SK-N-SH (cell line): Measurements from ENCODE around the gene TEAD3. TPM values are rescaled to one million over a fixed set of nuclear protein-coding genes. Genes with fewer than 3 reads are reported as not detected.

Experiments
- CTCF ChIA-PET: fragments of 300-600, 350-600 bp; formaldehyde crosslinking; extraction: SDS; loops from one replicate; lab custom pipeline; 2021; lab: Yijun Ruan, JAX
- POLR2A ChIA-PET: fragments of 350-600 bp; sonication (Branson Sonifier 250); formaldehyde crosslinking; extraction: SDS; loops from one replicate; lab custom pipeline; 2020; ENCODE audit warnings: antibody characterized with exemption, inconsistent platforms; lab: Yijun Ruan, JAX
- DNase-seq: peaks from one replicate; pipeline ENCODE4 v3.0.0; 2012
- H2AFZ ChIP-seq: fragments of 200-600 bp; sonication (generic); 2 replicates; pipeline ENCODE4 v1.8.1; 2016; ENCODE audit warnings: antibody characterized with exemption, mild to moderate bottlenecking, low read depth
- H3F3A ChIP-seq: fragments of 200-600 bp; sonication (generic); replicated peaks from 2 replicates; pipeline ENCODE3; 2016; ENCODE audit warnings: antibody characterized with exemption, mild to moderate bottlenecking; ENCODE audit not compliant: insufficient read depth
- H3K27ac ChIP-seq, 2 experiments: fragments of 200-500 bp in 1 of 2; fragments of 200-600 bp in 1 of 2; sonication (Bioruptor generic) in 1 of 2; sonication (generic), shearing (Covaris generic) in 1 of 2; 2 replicates each; pipeline versions ENCODE4 v1.5.1 to v1.6.1; 2014 to 2016; ENCODE audit warnings: low read depth in 2 of 2, inconsistent platforms in 1 of 2, low read length in 1 of 2, mild to moderate bottlenecking in 1 of 2, mixed read lengths in 1 of 2
- H3K27me3 ChIP-seq: fragments of 200-600 bp; sonication (generic), shearing (Covaris generic); 2 replicates; pipeline ENCODE4 v1.6.1; 2016; ENCODE audit warnings: mixed run types; ENCODE audit not compliant: insufficient read depth
- H3K36me3 ChIP-seq, 2 experiments: fragments of 200-500 bp in 1 of 2; fragments of 200-600 bp in 1 of 2; sonication (Bioruptor generic) in 1 of 2; sonication (generic) in 1 of 2; replicated peaks in 1 of 2; 2 replicates each; pipeline versions ENCODE3 to v1.5.1; 2014 to 2016; ENCODE audit warnings: low read length in 1 of 2, mild to moderate bottlenecking in 1 of 2; ENCODE audit not compliant: insufficient read depth in 2 of 2, control insufficient read depth in 1 of 2
- H3K4me1 ChIP-seq, 2 experiments: fragments of 200-500 bp in 1 of 2; fragments of 200-600 bp in 1 of 2; sonication (Bioruptor generic) in 1 of 2; sonication (generic), shearing (Covaris generic) in 1 of 2; 2 replicates each; pipeline versions ENCODE4 v1.5.1 to v1.6.1; 2014 to 2016; ENCODE audit warnings: low read depth in 1 of 2, low read length in 1 of 2, mixed run types in 1 of 2; ENCODE audit not compliant: insufficient read depth in 2 of 2, control insufficient read depth in 1 of 2
- H3K4me2 ChIP-seq: fragments of 200-600 bp; sonication (generic), shearing (Covaris generic); 2 replicates; pipeline ENCODE4 v1.6.1; 2017; ENCODE audit warnings: mixed run types
- H3K4me3 ChIP-seq, 2 experiments: fragments of 200-500 bp in 1 of 2; fragments of 200-600 bp in 1 of 2; sonication (Bioruptor generic) in 1 of 2; sonication (generic), shearing (Covaris generic) in 1 of 2; 2 replicates each; pipeline versions ENCODE4 v1.5.1 to v1.8.1; 2014 to 2016; ENCODE audit warnings: low read depth in 2 of 2, inconsistent platforms in 1 of 2, low read length in 1 of 2, mild to moderate bottlenecking in 1 of 2, mixed read lengths in 1 of 2, moderate library complexity in 1 of 2
- H3K79me2 ChIP-seq: fragments of 200-600 bp; sonication (generic); 2 replicates; pipeline ENCODE4 v1.8.1; 2017; ENCODE audit warnings: mild to moderate bottlenecking; ENCODE audit not compliant: insufficient read depth
- H3K9ac ChIP-seq: fragments of 200-600 bp; sonication (generic); 2 replicates; pipeline ENCODE4 v1.6.1; 2017; ENCODE audit warnings: mixed run types
- H3K9me2 ChIP-seq: fragments of 200-600 bp; sonication (generic); 2 replicates; pipeline ENCODE4 v1.6.1; 2017; ENCODE audit warnings: mixed run types
- H3K9me3 ChIP-seq: fragments of 200-600 bp; sonication (generic); 2 replicates; pipeline ENCODE4 v1.6.1; 2017; ENCODE audit warnings: mixed run types, mild to moderate bottlenecking, moderate library complexity
- H4K20me1 ChIP-seq: fragments of 200-600 bp; sonication (generic); 2 replicates; pipeline ENCODE4 v1.6.1; 2017; ENCODE audit warnings: mild to moderate bottlenecking, mixed run types; ENCODE audit not compliant: insufficient read depth
- CHD2 ChIP-seq: fragments of 150-350 bp; IDR thresholded peaks from 2 replicates; pipeline ENCODE4 v1.6.1; 2018; ENCODE audit warnings: low read length; ENCODE audit not compliant: partially characterized antibody
- FOXJ3 ChIP-seq: sonication (generic); formaldehyde crosslinking; IDR thresholded peaks from 2 replicates; pipeline ENCODE4 v1.5.1; 2020; ENCODE audit warnings: mild to moderate bottlenecking, missing genetic modification reagents
- FOXM1 ChIP-seq: IDR thresholded peaks from 2 replicates; pipeline ENCODE4 v1.4.0; 2012; ENCODE audit warnings: low read depth, mild to moderate bottlenecking
- GATA2 ChIP-seq: sonication (generic); formaldehyde crosslinking; IDR thresholded peaks from 2 replicates; pipeline ENCODE4 v1.5.0; 2020; ENCODE audit warnings: mild to moderate bottlenecking, missing genetic modification reagents
- MAX ChIP-seq: IDR thresholded peaks from 2 replicates; pipeline ENCODE4 v1.4.0; 2012; ENCODE audit warnings: low read depth
- MEF2A ChIP-seq: IDR thresholded peaks from 2 replicates; pipeline ENCODE4 v1.4.0; 2012; ENCODE audit warnings: low read depth, borderline replicate concordance
- NFIC ChIP-seq: IDR thresholded peaks from 2 replicates; pipeline ENCODE4 v1.4.0; 2012; ENCODE audit warnings: borderline replicate concordance
- NRF1 ChIP-seq: IDR thresholded peaks from 2 replicates; pipeline ENCODE4 v1.6.1; 2012; ENCODE audit warnings: low read depth, mild to moderate bottlenecking, low read length
- SMC3 ChIP-seq: IDR thresholded peaks from 2 replicates; pipeline ENCODE4 v1.6.1; 2012; ENCODE audit warnings: low read depth, low read length, improper control_type of control experiment
- TCF12 ChIP-seq: IDR thresholded peaks from 2 replicates; pipeline ENCODE4 v1.4.0; 2012
- TEAD4 ChIP-seq: IDR thresholded peaks from 2 replicates; pipeline ENCODE4 v1.4.0; 2012; ENCODE audit warnings: mild to moderate bottlenecking, borderline replicate concordance; ENCODE audit not compliant: insufficient read depth
- USF1 ChIP-seq: IDR thresholded peaks from 2 replicates; pipeline ENCODE4 v1.4.0; 2012; ENCODE audit warnings: low read depth, borderline replicate concordance
- YY1 ChIP-seq: IDR thresholded peaks from 2 replicates; pipeline ENCODE4 v1.4.0; 2012; ENCODE audit warnings: low read depth, mild to moderate bottlenecking
- WGBS: methylation state at CpG from one replicate; pipeline ENCODE4 v1.1.6; 2017; ENCODE audit warnings: low lambda C conversion rate; 5-methylcytosine and 5-hydroxymethylcytosine counted together
- polyA plus RNA-seq, 3 experiments: library from polyadenylated mRNA; depleted of rRNA; stranded (reverse); fragments of >200 nt; gene quantifications; 2 replicates each; pipeline ENCODE4 v1.2.3, GENCODE V29; 2012
- TF ChIP-seq, protein P1 (sequence below): IDR thresholded peaks from 2 replicates; pipeline ENCODE4 v1.6.1; 2012; ENCODE audit warnings: mild to moderate bottlenecking, low read depth, low read length, moderate library complexity
- TF ChIP-seq, protein P2 (sequence below): fragments of 200-600 bp; sonication (generic); IDR thresholded peaks from 2 replicates; pipeline ENCODE4 v1.6.1; 2017; ENCODE audit warnings: antibody characterized with exemption, mild to moderate bottlenecking, moderate library complexity

Gene TEAD3
- polyA plus RNA-seq, 1 of the 3 experiments (the other 2 are of a cell fraction): 7.1 TPM

- DNase-seq: no peak
- no peak overlapping the region for H2AFZ ChIP-seq
- no peaks in the 10 kb centered on the region for H3K27me3 ChIP-seq
- H3K79me2 ChIP-seq: peaks cover 3% of the 10 kb centered on the region; the same call in 1 of the 2 replicates
- WGBS: 61% methylated on average over 6 of the region's 6 CpGs
- no peaks in the 10 kb centered on the region for H3K9me2 ChIP-seq
- no peak overlapping the region for H3K9ac ChIP-seq
- no peaks in the 10 kb centered on the region for H3K36me3 ChIP-seq
- H3K4me3 ChIP-seq: no peak overlapping the region
- peaks cover 4 to 21% of the 10 kb centered on the region in 2 experiments; a peak in 1 of 4 replicates for H3K4me1 ChIP-seq
- H3K27ac ChIP-seq: no peak overlapping the region
- TF ChIP-seq TCF12 (no peak), NFIC (no peak), USF1 (peak; percentile 34; the same call in 1 of the 2 replicates), GATA2 (CRISPR knock-in tag) (no peak), SMC3 (no peak)
- TF ChIP-seq, protein P1, sequence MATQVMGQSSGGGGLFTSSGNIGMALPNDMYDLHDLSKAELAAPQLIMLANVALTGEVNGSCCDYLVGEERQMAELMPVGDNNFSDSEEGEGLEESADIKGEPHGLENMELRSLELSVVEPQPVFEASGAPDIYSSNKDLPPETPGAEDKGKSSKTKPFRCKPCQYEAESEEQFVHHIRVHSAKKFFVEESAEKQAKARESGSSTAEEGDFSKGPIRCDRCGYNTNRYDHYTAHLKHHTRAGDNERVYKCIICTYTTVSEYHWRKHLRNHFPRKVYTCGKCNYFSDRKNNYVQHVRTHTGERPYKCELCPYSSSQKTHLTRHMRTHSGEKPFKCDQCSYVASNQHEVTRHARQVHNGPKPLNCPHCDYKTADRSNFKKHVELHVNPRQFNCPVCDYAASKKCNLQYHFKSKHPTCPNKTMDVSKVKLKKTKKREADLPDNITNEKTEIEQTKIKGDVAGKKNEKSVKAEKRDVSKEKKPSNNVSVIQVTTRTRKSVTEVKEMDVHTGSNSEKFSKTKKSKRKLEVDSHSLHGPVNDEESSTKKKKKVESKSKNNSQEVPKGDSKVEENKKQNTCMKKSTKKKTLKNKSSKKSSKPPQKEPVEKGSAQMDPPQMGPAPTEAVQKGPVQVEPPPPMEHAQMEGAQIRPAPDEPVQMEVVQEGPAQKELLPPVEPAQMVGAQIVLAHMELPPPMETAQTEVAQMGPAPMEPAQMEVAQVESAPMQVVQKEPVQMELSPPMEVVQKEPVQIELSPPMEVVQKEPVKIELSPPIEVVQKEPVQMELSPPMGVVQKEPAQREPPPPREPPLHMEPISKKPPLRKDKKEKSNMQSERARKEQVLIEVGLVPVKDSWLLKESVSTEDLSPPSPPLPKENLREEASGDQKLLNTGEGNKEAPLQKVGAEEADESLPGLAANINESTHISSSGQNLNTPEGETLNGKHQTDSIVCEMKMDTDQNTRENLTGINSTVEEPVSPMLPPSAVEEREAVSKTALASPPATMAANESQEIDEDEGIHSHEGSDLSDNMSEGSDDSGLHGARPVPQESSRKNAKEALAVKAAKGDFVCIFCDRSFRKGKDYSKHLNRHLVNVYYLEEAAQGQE: no peak
- TF ChIP-seq, all 33 proteins: peak for 1
- ChIA-PET CTCF (interaction anchor here (1.0 kb wide), 1 partner anchor 236 kb away, joined by 3 read pairs; no protein-coding TSS in a partner anchor), POLR2A (no interaction called here)
- Histone ChIP-seq H4K20me1 (no peaks in the 10 kb centered on the region), H3K4me2 (no peak overlapping the region), H3F3A (no peaks in the 10 kb centered on the region), H3K9me3 (no peaks in the 10 kb centered on the region)
These were observed 3.9 kb upstream of the TEAD3 start for GRCh38 chr6:35500782-35501181.

GRCh38 chr6:35499372-35499771 lies 2.5 kb upstream of the TEAD3 start:
- 89% methylated on average over 4 of the region's 4 CpGs for WGBS
- H3K4me2 ChIP-seq: no peak overlapping the region
- H3K9me3 ChIP-seq: no peaks in the 10 kb centered on the region
- H3K4me1 ChIP-seq: peaks cover 4 to 31% of the 10 kb centered on the region in 2 experiments; a peak in 1 of 4 replicates
- no peaks in the 10 kb centered on the region for H3K36me3 ChIP-seq
- TF ChIP-seq FOXM1 (no peak), TEAD4 (no peak), SMC3 (no peak), MEF2A (no peak), NRF1 (no peak), GATA2 (CRISPR knock-in tag) (no peak), USF1 (no peak), MAX (no peak), FOXJ3 (CRISPR knock-in tag) (no peak), NFIC (no peak), YY1 (no peak), CHD2 (no peak)
- TF ChIP-seq, protein P2, sequence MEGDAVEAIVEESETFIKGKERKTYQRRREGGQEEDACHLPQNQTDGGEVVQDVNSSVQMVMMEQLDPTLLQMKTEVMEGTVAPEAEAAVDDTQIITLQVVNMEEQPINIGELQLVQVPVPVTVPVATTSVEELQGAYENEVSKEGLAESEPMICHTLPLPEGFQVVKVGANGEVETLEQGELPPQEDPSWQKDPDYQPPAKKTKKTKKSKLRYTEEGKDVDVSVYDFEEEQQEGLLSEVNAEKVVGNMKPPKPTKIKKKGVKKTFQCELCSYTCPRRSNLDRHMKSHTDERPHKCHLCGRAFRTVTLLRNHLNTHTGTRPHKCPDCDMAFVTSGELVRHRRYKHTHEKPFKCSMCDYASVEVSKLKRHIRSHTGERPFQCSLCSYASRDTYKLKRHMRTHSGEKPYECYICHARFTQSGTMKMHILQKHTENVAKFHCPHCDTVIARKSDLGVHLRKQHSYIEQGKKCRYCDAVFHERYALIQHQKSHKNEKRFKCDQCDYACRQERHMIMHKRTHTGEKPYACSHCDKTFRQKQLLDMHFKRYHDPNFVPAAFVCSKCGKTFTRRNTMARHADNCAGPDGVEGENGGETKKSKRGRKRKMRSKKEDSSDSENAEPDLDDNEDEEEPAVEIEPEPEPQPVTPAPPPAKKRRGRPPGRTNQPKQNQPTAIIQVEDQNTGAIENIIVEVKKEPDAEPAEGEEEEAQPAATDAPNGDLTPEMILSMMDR: no peak
- no peaks in the 10 kb centered on the region; the same call in 1 of the 2 replicates for H4K20me1 ChIP-seq
- POLR2A ChIA-PET: no interaction called here
- H3K27me3 ChIP-seq: no peaks in the 10 kb centered on the region
- H3F3A ChIP-seq: no peaks in the 10 kb centered on the region
- no peak overlapping the region for H2AFZ ChIP-seq
- H3K27ac ChIP-seq: no peak overlapping the region
- H3K9me2 ChIP-seq: no peaks in the 10 kb centered on the region
- CTCF ChIA-PET: interaction anchor here (0.8 kb wide), 1 partner anchor 32 kb away, joined by 3 read pairs; no protein-coding TSS in a partner anchor
- DNase-seq: no peak
- no peak overlapping the region for H3K4me3 ChIP-seq
- H3K9ac ChIP-seq: no peak overlapping the region
- H3K79me2 ChIP-seq: peaks cover 15% of the 10 kb centered on the region; the same call in 1 of the 2 replicates
